Measurements from ENCODE around the gene PCDHA10.
"Not testable (repeated sequence)": the region's sequence is repeated elsewhere in the genome, so short reads cannot be mapped to it uniquely, and the experiment has no call there.

Gene PCDHA10, protein sequence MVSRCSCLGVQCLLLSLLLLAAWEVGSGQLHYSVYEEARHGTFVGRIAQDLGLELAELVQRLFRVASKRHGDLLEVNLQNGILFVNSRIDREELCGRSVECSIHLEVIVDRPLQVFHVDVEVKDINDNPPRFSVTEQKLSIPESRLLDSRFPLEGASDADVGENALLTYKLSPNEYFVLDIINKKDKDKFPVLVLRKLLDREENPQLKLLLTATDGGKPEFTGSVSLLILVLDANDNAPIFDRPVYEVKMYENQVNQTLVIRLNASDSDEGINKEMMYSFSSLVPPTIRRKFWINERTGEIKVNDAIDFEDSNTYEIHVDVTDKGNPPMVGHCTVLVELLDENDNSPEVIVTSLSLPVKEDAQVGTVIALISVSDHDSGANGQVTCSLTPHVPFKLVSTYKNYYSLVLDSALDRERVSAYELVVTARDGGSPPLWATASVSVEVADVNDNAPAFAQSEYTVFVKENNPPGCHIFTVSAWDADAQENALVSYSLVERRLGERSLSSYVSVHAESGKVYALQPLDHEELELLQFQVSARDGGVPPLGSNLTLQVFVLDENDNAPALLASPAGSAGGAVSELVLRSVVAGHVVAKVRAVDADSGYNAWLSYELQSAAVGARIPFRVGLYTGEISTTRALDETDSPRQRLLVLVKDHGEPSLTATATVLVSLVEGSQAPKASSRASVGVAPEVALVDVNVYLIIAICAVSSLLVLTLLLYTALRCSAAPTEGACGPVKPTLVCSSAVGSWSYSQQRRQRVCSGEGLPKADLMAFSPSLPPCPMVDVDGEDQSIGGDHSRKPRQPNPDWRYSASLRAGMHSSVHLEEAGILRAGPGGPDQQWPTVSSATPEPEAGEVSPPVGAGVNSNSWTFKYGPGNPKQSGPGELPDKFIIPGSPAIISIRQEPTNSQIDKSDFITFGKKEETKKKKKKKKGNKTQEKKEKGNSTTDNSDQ

DNA sequence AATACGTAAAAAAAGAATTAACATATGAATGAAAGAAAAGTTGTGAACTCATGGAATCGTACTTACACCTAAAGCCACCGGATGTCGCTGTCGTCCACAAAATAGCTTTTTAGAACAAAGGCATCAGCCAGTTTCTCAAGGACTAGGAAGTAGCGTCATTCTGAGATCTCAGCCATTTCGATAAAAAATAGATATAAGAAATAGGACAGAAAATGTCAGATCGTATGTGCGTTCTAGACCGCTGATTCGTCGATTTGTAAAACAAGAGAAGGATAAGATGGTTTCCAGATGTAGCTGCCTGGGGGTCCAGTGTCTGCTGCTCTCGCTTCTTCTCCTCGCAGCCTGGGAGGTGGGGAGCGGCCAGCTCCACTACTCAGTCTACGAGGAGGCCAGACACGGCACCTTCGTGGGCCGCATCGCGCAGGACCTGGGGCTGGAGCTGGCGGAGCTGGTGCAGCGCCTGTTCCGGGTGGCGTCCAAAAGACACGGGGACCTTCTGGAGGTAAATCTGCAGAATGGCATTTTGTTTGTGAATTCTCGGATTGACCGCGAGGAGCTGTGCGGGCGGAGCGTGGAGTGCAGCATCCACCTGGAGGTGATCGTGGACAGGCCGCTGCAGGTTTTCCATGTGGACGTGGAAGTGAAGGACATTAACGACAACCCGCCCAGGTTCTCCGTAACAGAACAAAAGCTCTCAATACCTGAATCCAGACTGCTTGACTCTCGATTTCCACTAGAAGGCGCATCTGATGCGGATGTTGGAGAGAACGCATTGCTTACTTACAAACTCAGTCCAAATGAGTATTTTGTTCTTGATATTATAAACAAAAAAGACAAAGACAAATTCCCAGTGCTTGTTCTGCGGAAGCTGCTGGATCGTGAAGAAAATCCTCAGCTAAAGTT is at the start of gene PCDHA10:
Gene PCDHA10 (plus strand): TSS at position 126 of the 903 bp plus-strand sequence. CDS start 152 bp downstream, at position 278.
- DNase-seq (ENCODE audit: insufficient read length, low spot score) = no peak
- no peak for FAIRE-seq

GRCh38 chr5:140806834-140807775 is 48.6 kb upstream of the PCDHA10 start, which contains the start of gene PCDHA4:
Gene PCDHA4, plus strand, starts transcription at chr5:140807068.
- FAIRE-seq = no peak

DNA sequence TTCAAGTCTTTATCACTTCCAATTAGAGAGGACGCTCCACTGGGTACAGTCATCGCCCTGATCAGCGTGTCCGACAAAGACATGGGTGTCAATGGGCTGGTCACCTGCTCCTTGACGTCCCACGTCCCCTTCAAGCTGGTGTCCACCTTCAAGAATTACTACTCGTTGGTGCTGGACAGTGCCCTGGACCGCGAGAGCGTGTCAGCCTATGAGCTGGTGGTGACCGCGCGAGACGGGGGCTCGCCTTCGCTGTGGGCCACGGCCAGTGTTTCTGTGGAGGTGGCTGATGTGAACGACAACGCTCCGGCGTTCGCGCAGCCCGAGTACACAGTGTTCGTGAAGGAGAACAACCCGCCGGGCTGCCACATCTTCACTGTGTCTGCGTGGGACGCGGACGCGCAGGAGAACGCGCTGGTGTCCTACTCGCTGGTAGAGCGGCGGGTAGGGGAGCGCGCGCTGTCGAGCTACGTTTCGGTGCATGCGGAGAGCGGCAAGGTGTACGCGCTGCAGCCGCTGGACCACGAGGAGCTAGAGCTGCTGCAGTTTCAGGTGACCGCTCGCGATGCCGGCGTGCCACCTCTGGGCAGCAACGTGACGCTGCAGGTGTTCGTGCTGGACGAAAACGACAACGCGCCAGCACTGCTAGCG is 47.3 kb upstream of the PCDHA10 start:
- DNase-seq (ENCODE audit: insufficient read length, low spot score); FAIRE-seq: not testable (repeated sequence)

More at GRCh38 chr5:140806834-140807775, 48.6 kb upstream of the PCDHA10 start, which contains the start of gene PCDHA4:
- DNase-seq (ENCODE audit: insufficient read length, low spot score) = no peak

DNA sequence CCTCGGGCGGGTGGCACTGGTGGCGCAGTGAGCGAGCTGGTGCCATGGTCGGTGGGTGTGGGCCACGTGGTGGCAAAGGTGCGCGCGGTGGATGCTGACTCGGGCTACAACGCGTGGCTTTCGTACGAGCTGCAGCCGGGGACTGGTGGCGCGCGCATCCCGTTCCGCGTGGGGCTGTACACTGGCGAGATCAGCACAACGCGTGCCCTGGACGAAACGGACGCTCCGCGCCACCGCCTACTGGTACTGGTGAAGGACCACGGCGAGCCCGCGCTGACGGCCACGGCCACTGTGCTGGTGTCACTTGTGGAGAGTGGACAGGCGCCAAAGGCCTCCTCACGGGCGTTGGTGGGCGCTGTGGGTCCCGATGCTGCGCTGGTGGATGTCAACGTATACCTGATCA is 46.8 kb upstream of the PCDHA10 start:
- FAIRE-seq (no peak), DNase-seq (ENCODE audit: insufficient read length, low spot score) (no peak)

DNA sequence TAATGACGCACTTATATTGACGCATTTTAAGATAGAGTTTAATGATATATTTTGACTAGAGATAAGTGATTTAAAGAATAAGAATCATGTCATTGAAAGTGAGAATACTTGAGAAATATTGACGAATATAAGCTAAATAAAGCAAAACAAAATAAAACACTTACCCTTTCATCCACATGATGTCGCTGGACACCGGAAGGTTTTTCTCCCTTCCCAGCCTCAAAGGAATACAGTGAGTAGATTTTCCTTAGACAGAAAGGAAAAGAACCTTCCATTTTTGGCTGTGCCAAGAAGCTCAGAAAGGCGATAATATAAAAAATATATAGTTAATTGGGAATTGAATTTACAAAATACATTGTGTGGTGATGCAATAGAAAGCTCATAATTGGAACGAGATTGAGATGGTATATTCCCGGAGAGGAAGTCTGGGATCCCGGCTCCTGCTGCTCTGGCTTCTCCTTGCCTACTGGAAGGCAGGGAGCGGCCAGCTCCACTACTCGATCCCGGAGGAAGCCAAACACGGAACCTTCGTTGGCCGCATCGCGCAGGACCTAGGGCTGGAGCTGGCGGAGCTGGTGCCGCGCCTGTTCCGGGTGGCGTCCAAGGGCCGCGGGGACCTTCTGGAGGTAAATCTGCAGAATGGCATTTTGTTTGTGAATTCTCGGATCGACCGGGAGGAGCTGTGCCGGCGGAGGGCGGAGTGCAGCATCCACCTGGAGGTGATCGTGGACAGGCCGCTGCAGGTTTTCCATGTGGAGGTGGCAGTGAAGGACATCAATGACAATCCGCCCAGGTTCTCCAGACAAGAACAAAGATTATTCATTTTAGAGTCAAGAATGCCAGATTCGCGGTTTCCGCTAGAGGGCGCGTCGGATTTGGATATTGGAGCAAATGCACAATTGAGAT is 34.1 kb upstream of the PCDHA10 start, which contains the start of gene PCDHA5:
Gene PCDHA5 (plus strand): TSS at position 239 of the 906 bp plus-strand sequence.
- FAIRE-seq (no peak), DNase-seq (ENCODE audit: insufficient read length, low spot score) (no peak)

- DNase-seq (ENCODE audit: insufficient read length, low spot score) = no peak
- FAIRE-seq = no peak
These were observed 33.4 kb upstream of the PCDHA10 start for GRCh38 chr5:140822281-140822629.

DNA sequence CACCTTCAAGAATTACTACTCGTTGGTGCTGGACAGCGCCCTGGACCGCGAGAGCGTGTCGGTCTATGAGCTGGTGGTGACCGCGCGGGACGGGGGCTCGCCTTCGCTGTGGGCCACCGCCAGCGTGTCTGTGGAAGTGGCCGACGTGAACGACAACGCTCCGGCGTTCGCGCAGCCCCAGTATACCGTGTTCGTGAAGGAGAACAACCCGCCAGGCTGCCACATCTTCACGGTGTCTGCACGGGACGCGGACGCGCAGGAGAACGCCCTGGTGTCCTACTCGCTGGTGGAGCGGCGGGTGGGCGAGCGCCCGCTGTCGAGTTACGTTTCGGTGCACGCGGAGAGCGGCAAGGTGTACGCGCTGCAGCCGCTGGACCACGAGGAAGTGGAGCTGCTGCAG is 32.7 kb upstream of the PCDHA10 start:
- FAIRE-seq; DNase-seq (ENCODE audit: insufficient read length, low spot score): not testable (repeated sequence)

DNA sequence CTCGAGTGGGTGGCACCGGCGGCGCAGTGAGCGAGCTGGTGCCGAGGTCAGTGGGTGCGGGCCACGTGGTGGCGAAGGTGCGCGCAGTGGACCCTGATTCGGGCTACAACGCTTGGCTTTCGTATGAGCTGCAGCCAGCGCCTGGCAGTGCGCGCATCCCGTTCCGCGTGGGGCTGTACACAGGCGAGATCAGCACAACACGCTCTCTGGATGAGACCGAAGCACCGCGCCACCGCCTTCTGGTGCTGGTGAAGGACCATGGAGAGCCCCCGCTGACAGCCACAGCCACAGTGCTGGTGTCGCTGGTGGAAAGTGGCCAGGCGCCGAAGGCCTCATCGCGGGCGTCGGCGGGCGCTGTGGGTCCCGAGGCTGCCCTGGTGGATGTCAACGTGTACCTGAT is 32.2 kb upstream of the PCDHA10 start:
- DNase-seq (ENCODE audit: insufficient read length, low spot score) = no peak
- FAIRE-seq = no peak

DNA sequence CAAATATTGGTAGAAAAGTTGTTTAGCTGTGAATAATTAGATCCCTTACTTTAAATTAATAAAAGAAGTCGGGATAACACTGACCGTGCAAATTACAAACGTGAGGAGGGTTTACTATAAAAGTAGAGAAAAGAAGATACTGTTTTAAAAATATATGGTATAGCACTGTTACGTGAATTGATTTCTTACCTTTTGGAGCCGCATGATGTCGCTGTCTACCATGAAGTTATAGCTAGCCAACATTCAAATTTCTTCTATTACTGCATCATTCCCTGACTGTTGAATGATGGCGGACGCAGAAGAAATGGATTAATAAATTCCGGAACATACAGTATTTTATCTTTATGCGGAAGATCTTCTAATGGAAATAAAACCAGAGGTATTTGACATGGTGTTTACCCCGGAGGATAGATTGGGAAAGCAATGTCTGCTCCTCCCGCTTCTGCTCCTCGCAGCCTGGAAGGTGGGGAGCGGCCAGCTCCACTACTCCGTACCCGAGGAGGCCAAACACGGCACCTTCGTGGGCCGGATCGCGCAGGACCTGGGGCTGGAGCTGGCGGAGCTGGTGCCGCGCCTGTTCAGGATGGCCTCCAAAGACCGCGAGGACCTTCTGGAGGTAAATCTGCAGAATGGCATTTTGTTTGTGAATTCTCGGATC is 27.9 kb upstream of the PCDHA10 start, which contains the start of gene PCDHA6:
Gene PCDHA6 (plus strand): TSS at position 257 of the 658 bp plus-strand sequence. CDS start 132 bp downstream, at position 389.
- no peak for DNase-seq (ENCODE audit: insufficient read length, low spot score)

GRCh38 chr5:140828362-140828737 is 27.3 kb upstream of the PCDHA10 start:
- DNase-seq (ENCODE audit: insufficient read length, low spot score) = no peak
- no peak for FAIRE-seq

More for the DNA sequence above, 27.9 kb upstream of the PCDHA10 start, which contains the start of gene PCDHA6:
- no peak for FAIRE-seq

GRCh38 chr5:140829511-140830501 is 25.9 kb upstream of the PCDHA10 start:
- DNase-seq (ENCODE audit: insufficient read length, low spot score); FAIRE-seq: not testable (repeated sequence)

DNA sequence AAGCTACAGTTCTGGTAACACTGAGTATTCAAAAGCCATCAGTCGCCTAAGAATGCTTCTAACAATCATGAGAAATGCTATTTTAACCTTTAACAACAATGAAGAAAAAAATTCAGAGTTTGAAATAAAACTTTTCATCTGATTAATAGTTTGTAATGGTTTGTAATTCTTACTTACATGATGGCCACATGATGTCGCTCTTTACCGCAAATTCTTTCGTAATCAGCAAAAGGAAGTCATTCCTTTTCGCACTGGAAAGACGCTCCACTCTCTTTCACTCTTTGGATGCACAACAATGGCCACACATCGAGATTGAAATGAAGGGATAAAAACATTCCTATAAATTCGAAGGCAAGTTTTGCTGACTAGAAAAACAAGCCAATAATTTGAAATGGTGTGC is 21.7 kb upstream of the PCDHA10 start, which contains the start of gene PCDHA7:
Gene PCDHA7 (plus strand): TSS at position 277 of the 400 bp plus-strand sequence. CDS start 115 bp downstream, at position 392.
- FAIRE-seq (no peak), DNase-seq (ENCODE audit: insufficient read length, low spot score) (no peak)

- not testable (repeated sequence) for FAIRE-seq; DNase-seq (ENCODE audit: insufficient read length, low spot score)
These were observed 21.2 kb upstream of the PCDHA10 start for GRCh38 chr5:140834439-140835008.

DNA sequence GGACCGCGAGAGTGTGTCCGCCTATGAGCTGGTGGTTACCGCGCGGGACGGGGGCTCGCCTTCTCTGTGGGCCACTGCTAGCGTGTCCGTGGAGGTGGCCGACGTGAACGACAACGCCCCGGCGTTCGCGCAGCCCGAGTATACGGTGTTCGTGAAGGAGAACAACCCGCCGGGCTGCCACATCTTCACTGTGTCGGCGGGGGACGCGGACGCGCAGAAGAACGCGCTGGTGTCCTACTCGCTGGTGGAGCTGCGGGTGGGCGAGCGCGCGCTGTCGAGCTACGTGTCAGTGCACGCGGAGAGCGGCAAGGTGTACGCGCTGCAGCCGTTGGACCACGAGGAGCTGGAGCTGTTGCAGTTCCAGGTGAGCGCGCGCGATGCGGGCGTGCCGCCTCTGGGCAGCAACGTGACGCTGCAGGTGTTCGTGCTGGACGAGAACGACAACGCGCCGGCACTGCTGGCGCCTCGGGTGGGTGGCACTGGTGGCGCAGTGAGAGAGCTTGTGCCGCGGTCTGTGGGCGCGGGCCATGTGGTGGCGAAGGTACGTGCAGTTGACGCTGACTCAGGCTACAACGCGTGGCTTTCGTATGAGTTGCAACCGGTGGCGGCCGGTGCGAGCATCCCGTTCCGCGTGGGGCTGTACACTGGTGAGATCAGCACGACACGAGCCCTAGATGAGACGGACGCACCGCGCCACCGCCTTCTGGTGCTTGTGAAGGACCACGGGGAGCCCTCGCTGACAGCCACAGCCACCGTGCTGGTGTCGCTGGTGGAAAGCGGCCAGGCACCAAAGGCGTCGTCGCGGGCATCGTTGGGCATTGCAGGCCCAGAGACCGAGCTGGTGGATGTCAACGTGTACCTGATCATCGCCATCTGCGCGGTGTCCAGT is 19.8 kb upstream of the PCDHA10 start:
- FAIRE-seq = no peak
- DNase-seq (ENCODE audit: insufficient read length, low spot score) = no peak

Measured in GM19239 (cell line).